Endothelial cell (in vitro differentiated cells): ENCODE measurements around the gene PLAAT2. TPM values are rescaled to one million over a fixed set of nuclear protein-coding genes. Genes with fewer than 3 reads are reported as not detected.
"Not testable (repeated sequence)": the region's sequence is repeated elsewhere in the genome, so short reads cannot be mapped to it uniquely, and the experiment has no call there.

Experiments
- DNase-seq: peaks from one replicate; pipeline ENCODE4 v3.0.0; 2021; ENCODE audit warnings: low spot score
- H3K27ac Mint-ChIP-seq: one replicate; pipeline ENCODE4 v1.8.0; 2021; ENCODE audit warnings: mixed read lengths, inconsistent platforms; ENCODE audit not compliant: unreplicated experiment
- H3K27me3 Mint-ChIP-seq: one replicate; pipeline ENCODE4 v1.8.0; 2021; ENCODE audit warnings: mild to moderate bottlenecking, moderate library complexity, mixed read lengths, inconsistent platforms; ENCODE audit not compliant: unreplicated experiment
- H3K36me3 Mint-ChIP-seq: one replicate; pipeline ENCODE4 v1.8.0; 2021; ENCODE audit warnings: mild to moderate bottlenecking, low read depth, mixed read lengths, inconsistent platforms; ENCODE audit not compliant: unreplicated experiment
- H3K4me1 Mint-ChIP-seq: one replicate; pipeline ENCODE4 v1.8.0; 2021; ENCODE audit warnings: mild to moderate bottlenecking, mixed read lengths, inconsistent platforms; ENCODE audit not compliant: unreplicated experiment
- H3K4me3 Mint-ChIP-seq: one replicate; pipeline ENCODE4 v1.8.0; 2021; ENCODE audit warnings: mild to moderate bottlenecking, mixed read lengths, inconsistent platforms; ENCODE audit not compliant: unreplicated experiment
- H3K9me3 Mint-ChIP-seq: one replicate; pipeline ENCODE4 v1.8.0; 2021; ENCODE audit warnings: mixed read lengths, inconsistent platforms; ENCODE audit not compliant: unreplicated experiment
- total RNA-seq: library from RNA; stranded (reverse); fragmentation: NEBNext Ultra II Directional; extraction: Animal tissue kit (Norgen Biotek cat#: 25700); gene quantifications from one replicate; pipeline ENCODE4 v1.2.1, GENCODE V29; 2021; ENCODE audit not compliant: unreplicated experiment
- TF ChIP-seq, protein P1 (sequence below): fragments of 200-600 bp; sonication (generic); IDR thresholded peaks from one replicate; pipeline ENCODE4 v1.5.0; 2021; ENCODE audit warnings: antibody characterized with exemption; ENCODE audit not compliant: unreplicated experiment

Gene PLAAT2
- total RNA-seq, 1 donor from 2014 or later, result not detected

DNA sequence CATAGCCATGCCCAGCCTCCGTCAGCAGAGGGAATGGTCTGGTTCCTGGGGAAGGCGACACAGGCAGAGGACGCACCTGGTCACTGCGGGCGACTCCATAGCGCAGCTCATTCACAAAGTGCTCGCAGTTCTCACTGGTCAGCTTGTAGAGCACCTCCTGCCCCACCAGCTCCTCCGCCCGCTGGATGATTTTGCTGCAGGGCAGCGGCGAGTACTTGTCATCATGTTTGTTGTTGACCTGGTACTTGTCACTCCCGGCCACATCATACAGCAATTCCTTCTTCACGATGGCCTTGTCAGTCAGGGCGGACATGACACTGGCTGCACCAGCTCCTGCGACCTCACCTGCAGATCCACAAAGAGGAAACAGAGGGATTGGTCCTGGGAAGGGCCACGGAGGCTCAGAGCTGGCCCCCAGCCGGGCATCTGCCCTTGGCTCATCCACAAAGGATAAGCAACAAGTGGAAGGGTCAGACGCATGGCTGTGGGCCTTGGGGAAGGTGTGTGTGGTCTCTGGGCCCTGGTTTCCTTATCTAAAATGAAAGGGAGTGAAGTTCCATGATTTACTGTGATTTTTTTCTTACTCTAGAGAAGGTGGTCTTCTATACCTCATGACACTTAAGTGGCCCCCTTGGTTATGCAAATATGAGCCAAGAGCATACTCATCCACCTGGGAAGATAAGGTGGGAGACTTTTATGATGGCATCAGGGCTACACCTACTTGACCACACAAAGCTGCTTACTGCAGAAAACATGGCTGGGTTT is 27.0 kb upstream of the PLAAT2 start:
- H3K36me3 Mint-ChIP-seq, result no peaks in the 10 kb centered on the region
- H3K27ac Mint-ChIP-seq, result no peak overlapping the region

DNA sequence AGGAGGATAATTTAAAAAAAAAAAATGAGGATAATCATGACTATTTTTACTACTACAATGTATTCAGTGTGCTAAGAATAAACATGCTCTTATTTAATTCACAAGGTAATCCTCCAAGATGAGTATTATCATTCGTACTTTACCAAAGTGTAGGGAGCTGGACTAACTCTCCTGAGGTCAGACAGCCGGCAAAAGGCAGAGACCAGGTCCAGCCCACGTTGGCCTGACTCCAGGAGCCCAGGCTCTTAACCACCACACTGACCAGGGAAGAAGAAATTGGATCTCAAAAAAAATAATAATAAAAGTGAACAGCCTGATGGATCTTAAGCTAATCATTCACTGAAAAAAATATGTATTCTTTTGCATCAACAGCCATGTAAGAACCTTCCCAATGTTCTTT is 25.8 kb upstream of the PLAAT2 start:
- Mint-ChIP-seq H3K27me3 (no peaks in the 10 kb centered on the region), H3K27ac (no peak overlapping the region), H3K4me1 (no peaks in the 10 kb centered on the region), H3K9me3 (no peaks in the 10 kb centered on the region), H3K36me3 (no peaks in the 10 kb centered on the region), H3K4me3 (no peak overlapping the region)
- TF ChIP-seq, protein P1, sequence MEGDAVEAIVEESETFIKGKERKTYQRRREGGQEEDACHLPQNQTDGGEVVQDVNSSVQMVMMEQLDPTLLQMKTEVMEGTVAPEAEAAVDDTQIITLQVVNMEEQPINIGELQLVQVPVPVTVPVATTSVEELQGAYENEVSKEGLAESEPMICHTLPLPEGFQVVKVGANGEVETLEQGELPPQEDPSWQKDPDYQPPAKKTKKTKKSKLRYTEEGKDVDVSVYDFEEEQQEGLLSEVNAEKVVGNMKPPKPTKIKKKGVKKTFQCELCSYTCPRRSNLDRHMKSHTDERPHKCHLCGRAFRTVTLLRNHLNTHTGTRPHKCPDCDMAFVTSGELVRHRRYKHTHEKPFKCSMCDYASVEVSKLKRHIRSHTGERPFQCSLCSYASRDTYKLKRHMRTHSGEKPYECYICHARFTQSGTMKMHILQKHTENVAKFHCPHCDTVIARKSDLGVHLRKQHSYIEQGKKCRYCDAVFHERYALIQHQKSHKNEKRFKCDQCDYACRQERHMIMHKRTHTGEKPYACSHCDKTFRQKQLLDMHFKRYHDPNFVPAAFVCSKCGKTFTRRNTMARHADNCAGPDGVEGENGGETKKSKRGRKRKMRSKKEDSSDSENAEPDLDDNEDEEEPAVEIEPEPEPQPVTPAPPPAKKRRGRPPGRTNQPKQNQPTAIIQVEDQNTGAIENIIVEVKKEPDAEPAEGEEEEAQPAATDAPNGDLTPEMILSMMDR, result no peak
- DNase-seq, result no peak

More for the DNA sequence above, 27.0 kb upstream of the PLAAT2 start:
- Mint-ChIP-seq H3K27me3 (peaks cover 2% of the 10 kb centered on the region), H3K4me3 (no peak overlapping the region), H3K9me3 (no peaks in the 10 kb centered on the region), H3K4me1 (no peaks in the 10 kb centered on the region)
- TF ChIP-seq, protein P1, result no peak
- no peak for DNase-seq

DNA sequence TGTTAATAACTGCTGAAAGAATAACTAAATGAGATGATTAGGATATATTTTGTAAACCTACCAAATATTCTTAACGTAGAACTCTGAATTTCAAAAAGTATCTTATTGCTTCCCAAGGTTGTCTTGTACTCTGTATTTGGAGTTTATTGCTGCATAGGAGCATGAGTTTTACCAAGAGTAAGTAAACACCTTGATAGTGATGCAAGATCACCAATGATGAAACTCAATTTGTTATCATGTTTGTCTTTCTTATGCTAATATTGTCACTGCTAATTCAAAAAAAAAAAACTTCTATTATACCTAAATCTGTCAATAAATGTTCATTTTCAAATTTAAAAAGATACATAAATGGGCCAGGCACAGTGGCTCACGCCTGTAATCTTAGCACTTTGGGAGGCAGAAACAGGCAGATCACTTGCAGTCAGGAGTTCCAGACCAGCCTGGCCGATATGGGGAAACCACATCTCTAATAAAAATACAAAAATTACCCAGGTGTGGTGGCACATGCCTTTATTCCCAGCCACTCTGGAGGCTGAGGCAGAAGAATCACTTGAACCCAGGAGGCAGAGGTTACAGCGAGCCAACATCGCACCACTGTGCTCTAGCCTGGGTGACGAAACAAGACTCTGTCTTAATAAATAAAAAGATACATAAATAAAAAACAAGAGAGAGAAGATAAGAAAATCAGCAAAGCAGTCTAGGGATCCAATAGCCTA is 23.4 kb upstream of the PLAAT2 start:
- no peak overlapping the region for H3K27ac Mint-ChIP-seq
- no peaks in the 10 kb centered on the region for H3K4me1 Mint-ChIP-seq
- no peak overlapping the region for H3K4me3 Mint-ChIP-seq
- peaks cover 3% of the 10 kb centered on the region for H3K9me3 Mint-ChIP-seq
- peaks cover 7% of the 10 kb centered on the region for H3K36me3 Mint-ChIP-seq
- no peak for DNase-seq
- TF ChIP-seq, protein P1, result no peak
- H3K27me3 Mint-ChIP-seq, result peaks cover 1% of the 10 kb centered on the region

DNA sequence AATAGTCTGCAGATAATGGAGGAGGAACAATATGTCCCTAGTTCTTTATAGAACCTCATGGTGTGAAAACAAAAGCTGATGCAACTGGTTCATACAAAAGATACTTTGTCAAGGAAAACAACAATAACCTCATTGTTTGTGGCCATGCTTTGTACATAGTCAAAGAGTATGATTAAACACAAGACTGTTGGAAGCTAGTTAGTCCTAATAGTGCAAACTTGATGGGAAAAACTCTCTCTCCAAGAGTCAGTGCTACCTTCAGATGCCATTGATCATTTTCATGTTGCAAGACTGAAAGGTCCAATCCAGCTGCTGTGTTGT is 20.1 kb upstream of the PLAAT2 start:
- Mint-ChIP-seq H3K4me3 (no peak overlapping the region), H3K27me3 (peaks cover 1% of the 10 kb centered on the region), H3K27ac (no peak overlapping the region), H3K4me1 (no peaks in the 10 kb centered on the region), H3K9me3 (peaks cover 11% of the 10 kb centered on the region), H3K36me3 (peaks cover 18% of the 10 kb centered on the region)
- TF ChIP-seq, protein P1, result no peak
- DNase-seq, result no peak

DNA sequence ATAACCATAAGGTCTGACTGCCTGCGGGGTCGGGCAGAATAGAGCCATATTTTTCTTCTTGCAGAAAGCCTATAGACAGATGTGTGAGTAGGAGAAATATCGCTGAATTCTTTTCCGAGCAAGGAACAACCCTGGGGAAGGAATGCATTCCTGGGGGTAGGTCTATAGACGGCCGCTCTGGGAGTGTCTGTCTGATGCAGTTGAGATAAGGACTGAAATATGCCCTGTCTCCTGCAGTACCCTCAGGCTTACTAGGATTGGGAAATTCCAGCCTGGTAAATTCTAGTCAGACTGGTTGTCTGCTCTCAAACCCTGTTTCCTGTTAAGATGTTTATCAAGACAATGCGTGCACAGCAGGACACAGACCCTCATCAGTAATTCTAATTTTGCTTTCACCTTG is 18.0 kb upstream of the PLAAT2 start:
- H3K4me1 Mint-ChIP-seq, H3K27ac Mint-ChIP-seq, H3K27me3 Mint-ChIP-seq, DNase-seq, H3K4me3 Mint-ChIP-seq: not testable (repeated sequence)
- H3K36me3 Mint-ChIP-seq, result peaks cover 18% of the 10 kb centered on the region
- H3K9me3 Mint-ChIP-seq, result peaks cover 11% of the 10 kb centered on the region

DNA sequence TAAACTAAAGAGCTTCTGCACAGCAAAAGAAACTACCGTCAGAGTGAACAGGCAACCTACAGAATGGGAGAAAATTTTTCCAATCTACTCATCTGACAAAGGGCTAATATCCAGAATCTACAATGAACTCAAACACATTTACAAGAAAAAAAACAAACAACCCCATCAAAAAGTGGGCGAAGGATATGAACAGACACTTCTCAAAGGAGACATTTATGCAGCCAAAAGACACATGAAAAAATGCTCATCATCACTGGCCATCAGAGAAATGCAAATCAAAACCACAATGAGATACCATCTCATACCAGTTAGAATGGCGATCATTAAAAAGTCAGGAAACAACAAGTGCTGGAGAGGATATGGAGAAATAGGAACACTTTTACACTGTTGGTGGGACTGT is 15.7 kb upstream of the PLAAT2 start:
- DNase-seq, H3K27me3 Mint-ChIP-seq, H3K4me3 Mint-ChIP-seq, H3K4me1 Mint-ChIP-seq, H3K27ac Mint-ChIP-seq: not testable (repeated sequence)
- Mint-ChIP-seq H3K36me3 (peaks cover 26% of the 10 kb centered on the region), H3K9me3 (peaks cover 11% of the 10 kb centered on the region)
